ENCODE measurements around the gene C1D.
"Not testable (repeated sequence)": the region's sequence is repeated elsewhere in the genome, so short reads cannot be mapped to it uniquely, and the experiment has no call there.

The C1D gene

DNA sequence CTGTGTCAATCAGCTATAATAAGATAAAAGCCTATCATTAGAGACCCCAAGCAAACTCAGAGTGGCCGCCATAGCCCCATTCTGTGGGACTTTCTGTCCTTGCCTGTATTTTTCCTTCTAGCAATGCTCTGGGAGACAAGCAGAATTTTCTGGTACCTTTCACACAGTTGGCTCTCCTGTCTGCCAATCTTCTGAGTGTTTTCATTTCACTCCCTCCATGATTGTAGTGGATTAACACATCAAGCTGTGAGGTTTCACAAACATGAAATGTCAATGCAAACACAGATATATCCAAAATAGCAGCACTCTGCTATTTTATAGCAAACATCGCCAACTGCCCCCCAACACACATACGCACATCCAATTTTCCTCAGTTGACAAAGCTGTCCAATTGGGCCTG is 64.9 kb downstream of the C1D start:
- DNase-seq, result no peak

DNA sequence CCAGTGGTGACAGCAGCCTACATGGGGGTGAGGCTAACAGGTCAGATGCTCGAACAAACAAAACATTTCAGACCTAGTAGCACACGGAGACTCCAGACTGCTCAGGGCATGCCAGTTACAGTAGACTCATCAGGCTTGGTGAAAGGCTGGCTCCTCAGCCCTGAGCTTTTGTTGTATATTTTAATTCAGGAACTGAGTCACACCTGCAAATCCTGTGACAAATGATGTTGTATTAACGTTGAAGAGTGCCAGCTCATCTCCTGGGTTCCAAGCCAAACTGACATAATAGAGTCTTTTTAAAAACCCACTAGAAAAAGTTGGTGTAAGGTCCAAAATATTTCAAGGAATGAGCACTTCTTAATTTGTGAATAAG is 65.3 kb downstream of the C1D start:
- no peak for DNase-seq

DNA sequence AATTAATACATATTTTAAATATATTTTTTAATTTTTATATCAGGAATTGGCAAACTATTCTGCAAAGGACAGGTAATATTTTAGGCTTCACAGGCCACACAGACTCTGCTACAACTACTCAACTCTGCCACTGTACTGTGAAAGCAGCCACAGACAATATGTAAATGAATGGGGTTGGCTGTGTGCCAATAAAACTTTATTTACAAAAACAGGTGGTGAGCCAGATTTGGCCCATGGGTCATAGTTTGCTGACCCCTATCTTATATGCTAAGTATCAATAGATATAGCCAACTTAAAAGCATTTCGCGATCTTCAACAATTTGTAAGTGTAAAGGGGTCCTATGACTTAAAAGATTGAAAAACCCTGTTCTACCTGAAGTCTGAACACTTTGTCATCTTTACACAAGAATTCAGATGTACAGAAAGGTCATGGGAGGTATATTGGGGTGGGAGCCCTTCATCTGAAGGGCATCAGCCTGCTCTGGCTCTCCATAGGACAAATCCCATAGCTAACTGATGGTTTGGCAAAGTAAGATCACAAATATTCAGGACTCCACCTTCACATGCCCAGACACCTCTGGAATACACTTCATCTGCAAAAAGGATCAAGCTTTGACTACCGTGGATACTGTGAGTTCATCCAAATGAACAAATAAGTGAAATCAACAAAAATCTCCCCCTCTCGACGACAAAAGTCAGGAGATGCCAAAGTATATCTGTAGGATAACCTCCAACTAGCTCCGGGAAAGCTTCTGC is 65.9 kb downstream of the C1D start:
- DNase-seq, result no peak

DNA sequence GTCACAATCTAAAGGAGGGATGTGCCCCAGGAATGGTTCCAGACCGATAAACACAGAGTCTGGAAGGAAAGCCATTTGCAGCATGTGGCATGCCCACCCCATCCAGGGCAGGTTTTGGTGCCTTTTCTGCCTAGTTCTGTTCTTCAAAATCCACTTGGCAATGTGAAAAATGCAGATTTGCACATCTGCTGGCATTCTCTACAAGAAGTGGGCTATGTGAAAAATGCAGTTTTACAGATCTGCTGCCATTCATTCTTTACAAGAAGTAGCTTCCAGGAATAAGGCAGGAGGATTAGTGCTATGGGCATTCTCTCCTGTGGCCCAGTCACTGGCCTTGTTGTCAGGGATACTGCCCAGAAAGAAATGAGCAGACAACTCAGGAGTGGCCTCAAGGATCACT is 68.1 kb downstream of the C1D start:
- DNase-seq, result no peak

DNA sequence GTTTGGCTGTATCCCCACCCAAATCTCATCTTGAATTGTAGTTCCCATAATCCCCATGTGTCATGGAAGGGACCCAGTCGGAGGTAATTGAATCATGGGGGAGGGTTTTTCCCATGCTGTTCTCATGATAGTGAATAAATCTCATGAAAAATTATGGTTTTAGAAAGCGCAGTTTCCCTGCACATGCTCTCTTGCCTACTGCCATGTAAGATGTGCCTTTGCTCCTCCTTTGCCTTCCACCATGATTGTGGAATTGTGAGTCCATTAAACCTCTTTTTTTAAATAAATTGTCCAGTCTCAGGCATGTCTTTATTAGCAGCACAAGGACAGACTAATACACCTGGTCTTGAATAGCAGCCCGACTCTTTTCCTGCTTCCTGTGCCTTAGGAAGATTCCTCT is 68.7 kb downstream of the C1D start:
- DNase-seq, result not testable (repeated sequence)

DNA sequence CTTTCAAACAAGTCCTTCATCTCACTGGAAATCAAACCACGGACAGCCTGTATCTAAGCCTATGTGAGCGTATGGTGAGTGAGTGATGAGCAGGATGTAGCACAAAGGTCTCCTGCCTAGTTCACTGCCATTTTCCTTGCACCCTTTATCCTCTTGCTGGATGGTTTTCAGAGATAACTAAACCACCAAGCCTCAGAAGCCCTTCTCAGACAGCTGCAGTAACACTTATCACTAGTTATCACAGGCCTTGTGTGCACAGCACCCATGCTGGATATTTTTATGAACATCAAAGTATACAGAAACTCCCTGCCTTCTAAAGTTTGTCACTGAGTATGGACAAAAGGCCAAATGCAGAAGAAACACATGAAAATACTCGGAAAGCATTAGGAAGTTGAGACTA is 69.5 kb downstream of the C1D start:
- no peak for DNase-seq

DNA sequence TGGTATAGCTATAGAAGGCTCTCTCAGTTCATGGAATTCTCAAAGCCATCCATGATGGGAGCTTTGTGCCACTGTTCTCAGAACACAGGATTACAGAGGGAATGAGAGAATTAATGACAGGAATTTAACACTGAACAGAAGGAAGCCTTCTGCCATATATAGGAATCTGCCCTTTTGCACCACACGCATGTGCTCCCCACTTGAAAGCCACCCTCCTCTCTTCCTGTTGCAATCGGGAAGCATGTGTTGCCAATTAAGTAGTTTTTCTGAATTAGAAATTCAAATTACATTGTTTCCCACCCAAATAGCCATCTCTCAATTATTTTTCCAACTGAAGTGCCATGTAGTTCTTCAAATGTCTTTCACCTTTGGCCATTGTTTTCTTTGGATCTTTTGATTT is 71.3 kb downstream of the C1D start:
- no peak for DNase-seq
